PC-9 (cell line): Measurements from ENCODE around the gene SCN7A.

ENCODE experiments used
- EZH2 ChIP-seq: fragments of 200-600 bp; sonication (generic); IDR thresholded peaks from 2 replicates; pipeline ENCODE4 v1.8.0; 2017; ENCODE audit warnings: antibody characterized with exemption, low read depth
- TF ChIP-seq, protein P1 (sequence below): fragments of 200-600 bp; sonication (generic); conservative IDR thresholded peaks from 2 replicates; pipeline ENCODE4 v1.6.1; 2017; ENCODE audit warnings: mixed run types, antibody characterized with exemption, mild to moderate bottlenecking, moderate library complexity

DNA sequence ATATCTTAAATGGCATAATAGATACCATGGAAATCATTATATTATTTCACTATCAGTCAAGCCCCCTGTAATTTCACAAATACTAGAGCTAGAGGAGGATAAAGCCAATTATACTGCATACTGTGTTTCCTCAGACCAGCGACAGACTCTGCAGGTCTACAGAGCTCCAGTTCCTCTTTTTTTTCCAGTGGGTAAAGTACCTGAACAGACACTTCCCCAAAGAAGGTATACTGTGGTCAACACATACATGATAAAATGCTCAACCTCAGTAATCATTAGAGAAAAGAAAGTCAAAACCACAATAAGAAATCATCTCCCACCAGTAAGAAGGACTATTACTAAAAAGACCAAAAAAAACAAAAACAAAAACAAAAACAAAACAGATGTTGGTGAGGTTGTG is 44.6 kb downstream of the SCN7A start:
- TF ChIP-seq, protein P1, sequence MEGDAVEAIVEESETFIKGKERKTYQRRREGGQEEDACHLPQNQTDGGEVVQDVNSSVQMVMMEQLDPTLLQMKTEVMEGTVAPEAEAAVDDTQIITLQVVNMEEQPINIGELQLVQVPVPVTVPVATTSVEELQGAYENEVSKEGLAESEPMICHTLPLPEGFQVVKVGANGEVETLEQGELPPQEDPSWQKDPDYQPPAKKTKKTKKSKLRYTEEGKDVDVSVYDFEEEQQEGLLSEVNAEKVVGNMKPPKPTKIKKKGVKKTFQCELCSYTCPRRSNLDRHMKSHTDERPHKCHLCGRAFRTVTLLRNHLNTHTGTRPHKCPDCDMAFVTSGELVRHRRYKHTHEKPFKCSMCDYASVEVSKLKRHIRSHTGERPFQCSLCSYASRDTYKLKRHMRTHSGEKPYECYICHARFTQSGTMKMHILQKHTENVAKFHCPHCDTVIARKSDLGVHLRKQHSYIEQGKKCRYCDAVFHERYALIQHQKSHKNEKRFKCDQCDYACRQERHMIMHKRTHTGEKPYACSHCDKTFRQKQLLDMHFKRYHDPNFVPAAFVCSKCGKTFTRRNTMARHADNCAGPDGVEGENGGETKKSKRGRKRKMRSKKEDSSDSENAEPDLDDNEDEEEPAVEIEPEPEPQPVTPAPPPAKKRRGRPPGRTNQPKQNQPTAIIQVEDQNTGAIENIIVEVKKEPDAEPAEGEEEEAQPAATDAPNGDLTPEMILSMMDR: no peak
- no peak for TF ChIP-seq EZH2
